22Rv1 (cell line): ENCODE measurements around the gene CDA.

Experiments used
- H3K27ac ChIP-seq: fragments of 450-650 bp; 2 replicates; pipeline ENCODE4 v1.5.1; 2017
- ZFX ChIP-seq: fragments of 450-650 bp; IDR thresholded peaks from 2 replicates; pipeline ENCODE4 v1.6.1; 2017; ENCODE audit warnings: antibody characterized with exemption, borderline replicate concordance
- TF ChIP-seq, protein P1 (sequence below): fragments of 450-650 bp; IDR thresholded peaks from 2 replicates; pipeline ENCODE4 v1.5.1; 2017; ENCODE audit warnings: mild to moderate bottlenecking

CDA gene

DNA sequence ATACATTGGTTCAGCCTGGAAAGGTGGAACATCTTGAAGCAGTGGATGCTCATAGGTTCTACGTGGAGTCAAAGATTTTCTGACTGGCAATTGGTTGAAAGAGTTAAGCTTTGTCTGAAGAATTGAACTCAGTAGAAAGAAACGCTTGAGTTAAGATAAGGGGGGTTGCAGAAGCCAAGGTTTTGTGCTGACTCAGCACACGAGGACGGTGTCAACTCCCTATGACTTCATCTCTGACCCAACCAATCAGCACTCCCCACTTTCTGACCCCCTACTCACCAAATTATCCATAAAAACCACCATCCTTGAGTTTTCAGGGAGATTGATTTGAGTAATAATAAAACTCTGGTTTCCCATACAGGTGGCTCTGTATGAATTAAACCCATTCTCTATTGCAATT lies 41.8 kb downstream of the CDA start:
- TF ChIP-seq, protein P1, sequence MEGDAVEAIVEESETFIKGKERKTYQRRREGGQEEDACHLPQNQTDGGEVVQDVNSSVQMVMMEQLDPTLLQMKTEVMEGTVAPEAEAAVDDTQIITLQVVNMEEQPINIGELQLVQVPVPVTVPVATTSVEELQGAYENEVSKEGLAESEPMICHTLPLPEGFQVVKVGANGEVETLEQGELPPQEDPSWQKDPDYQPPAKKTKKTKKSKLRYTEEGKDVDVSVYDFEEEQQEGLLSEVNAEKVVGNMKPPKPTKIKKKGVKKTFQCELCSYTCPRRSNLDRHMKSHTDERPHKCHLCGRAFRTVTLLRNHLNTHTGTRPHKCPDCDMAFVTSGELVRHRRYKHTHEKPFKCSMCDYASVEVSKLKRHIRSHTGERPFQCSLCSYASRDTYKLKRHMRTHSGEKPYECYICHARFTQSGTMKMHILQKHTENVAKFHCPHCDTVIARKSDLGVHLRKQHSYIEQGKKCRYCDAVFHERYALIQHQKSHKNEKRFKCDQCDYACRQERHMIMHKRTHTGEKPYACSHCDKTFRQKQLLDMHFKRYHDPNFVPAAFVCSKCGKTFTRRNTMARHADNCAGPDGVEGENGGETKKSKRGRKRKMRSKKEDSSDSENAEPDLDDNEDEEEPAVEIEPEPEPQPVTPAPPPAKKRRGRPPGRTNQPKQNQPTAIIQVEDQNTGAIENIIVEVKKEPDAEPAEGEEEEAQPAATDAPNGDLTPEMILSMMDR, result no peak
- no peak overlapping the region for H3K27ac ChIP-seq

DNA sequence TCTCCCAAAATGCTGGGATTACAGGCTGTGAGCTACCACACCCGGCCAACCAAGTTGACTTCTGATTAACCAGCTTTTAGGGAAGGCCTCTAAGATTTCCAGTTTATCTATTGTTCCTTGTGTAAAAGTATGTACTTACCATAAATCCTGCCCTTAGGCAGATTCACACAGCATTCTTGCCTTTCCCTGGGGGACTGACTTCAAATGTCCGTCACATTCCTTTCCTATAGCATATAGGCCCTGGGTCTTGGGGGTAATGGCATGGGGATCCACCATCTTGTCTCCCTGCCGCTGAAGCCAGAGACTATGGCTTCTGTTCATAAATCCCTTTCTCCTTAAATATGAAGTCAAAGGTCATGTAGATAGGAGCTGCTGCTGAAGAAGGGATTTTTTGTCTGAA lies 43.5 kb downstream of the CDA start:
- no peak overlapping the region for H3K27ac ChIP-seq
- TF ChIP-seq, protein P1, result no peak
- no peak for TF ChIP-seq ZFX

DNA sequence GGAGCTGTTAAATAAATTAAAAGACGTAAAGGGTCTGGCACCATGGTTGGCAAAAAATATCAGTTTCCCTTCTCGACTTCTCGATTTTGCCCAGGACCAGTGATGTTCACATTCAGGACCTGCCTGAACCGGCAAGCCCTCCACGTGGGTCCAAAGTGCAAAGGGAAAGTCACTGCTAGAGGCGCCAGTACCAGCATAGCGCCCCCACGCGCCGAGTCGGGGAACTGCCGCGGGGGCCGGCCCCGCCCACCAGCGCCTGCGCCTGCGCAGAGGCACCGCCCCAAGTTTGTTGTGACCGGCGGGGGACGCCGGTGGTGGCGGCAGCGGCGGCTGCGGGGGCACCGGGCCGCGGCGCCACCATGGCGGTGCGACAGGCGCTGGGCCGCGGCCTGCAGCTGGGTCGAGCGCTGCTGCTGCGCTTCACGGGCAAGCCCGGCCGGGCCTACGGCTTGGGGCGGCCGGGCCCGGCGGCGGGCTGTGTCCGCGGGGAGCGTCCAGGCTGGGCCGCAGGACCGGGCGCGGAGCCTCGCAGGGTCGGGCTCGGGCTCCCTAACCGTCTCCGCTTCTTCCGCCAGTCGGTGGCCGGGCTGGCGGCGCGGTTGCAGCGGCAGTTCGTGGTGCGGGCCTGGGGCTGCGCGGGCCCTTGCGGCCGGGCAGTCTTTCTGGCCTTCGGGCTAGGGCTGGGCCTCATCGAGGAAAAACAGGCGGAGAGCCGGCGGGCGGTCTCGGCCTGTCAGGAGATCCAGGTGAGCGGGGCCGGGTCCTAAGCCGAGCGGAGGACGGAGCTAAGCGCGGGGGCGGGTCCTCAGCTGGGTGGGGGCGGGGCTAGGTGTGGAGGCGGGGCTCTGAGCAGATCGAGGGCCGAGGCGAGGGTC lies 44.5 kb downstream of the CDA start, which contains the start of gene PINK1:
PINK1 (plus strand) TSS at position 269 of the 875 bp plus-strand sequence; CDS start at position 360, 91 bp downstream.
- H3K27ac ChIP-seq, result peak within 1 kb of the TSS; percentile 77
- TF ChIP-seq ZFX, result no peak
- TF ChIP-seq, protein P1, result peak; percentile 99

GRCh38 chr1:20634065-20634593 lies 45.2 kb downstream of the CDA start:
- H3K27ac ChIP-seq, result peak overlapping the region; percentile 77
- TF ChIP-seq, protein P1, result no peak
- TF ChIP-seq ZFX, result no peak

GRCh38 chr1:20634594-20635084 lies 45.7 kb downstream of the CDA start:
- no peak overlapping the region for H3K27ac ChIP-seq
- TF ChIP-seq, protein P1, result no peak
- no peak for TF ChIP-seq ZFX

- TF ChIP-seq ZFX, result no peak
- TF ChIP-seq, protein P1, result no peak
- H3K27ac ChIP-seq, result no peak overlapping the region
These were observed 48.0 kb downstream of the CDA start for GRCh38 chr1:20636785-20637347.

DNA sequence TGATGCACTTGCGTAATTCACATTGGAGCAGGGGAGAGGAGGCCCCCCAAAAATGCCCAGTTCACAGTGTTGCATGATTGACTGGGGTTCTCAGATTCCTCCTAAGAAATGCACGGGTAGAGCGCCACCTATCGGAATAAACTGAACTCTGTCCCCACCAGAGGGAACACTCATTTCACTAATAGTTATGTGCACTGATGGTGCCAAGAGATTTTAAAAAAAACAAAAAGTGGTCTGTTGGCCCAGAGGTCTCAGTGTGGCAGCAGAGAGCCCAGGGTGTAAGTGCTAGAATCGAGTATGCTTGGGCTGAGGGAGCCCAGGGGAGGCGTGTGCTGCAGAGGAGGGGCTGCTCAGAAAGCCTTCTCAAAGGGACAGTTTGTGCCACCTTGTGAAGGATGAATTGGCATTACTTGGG lies 51.3 kb downstream of the CDA start:
- no peak for TF ChIP-seq ZFX
- TF ChIP-seq, protein P1, result peak; percentile 87
- H3K27ac ChIP-seq, result no peak overlapping the region
